WTC11 (cell line): Measurements from ENCODE around the gene RPH3AL. TPM values are rescaled to one million over a fixed set of nuclear protein-coding genes. Genes with fewer than 3 reads are reported as not detected.

Experiments used
- ATAC-seq: fragments of 200-7000 bp; cut with Tn5 transposase; 2 replicates; pipeline ENCODE4 v1.10.0; 2021; ENCODE audit warnings: mild to moderate bottlenecking, moderate library complexity
- CTCF ChIA-PET: fragments of 300-600 bp; sonication (Branson Sonifier 250); formaldehyde crosslinking; loops from one replicate; lab custom pipeline; 2021; ENCODE audit warnings: antibody characterized with exemption; lab: Charles Lee
- POLR2A ChIA-PET: fragments of 350-600 bp; sonication (Branson Sonifier 250); formaldehyde crosslinking; loops from one replicate; lab custom pipeline; 2021; ENCODE audit warnings: antibody characterized with exemption; lab: Charles Lee
- DNase-seq: peaks from one replicate; pipeline ENCODE4 v3.0.0; 2021; ENCODE audit warnings: low spot score
- H3K27ac Mint-ChIP-seq: 2 replicates; pipeline ENCODE4 v1.8.0; 2021; ENCODE audit warnings: mixed read lengths
- H3K27me3 Mint-ChIP-seq: 2 replicates; pipeline ENCODE4 v1.8.0; 2021; ENCODE audit warnings: low read depth, mild to moderate bottlenecking, moderate library complexity, mixed read lengths
- H3K36me3 Mint-ChIP-seq: 2 replicates; pipeline ENCODE4 v1.8.0; 2021; ENCODE audit warnings: mixed read lengths
- H3K4me1 Mint-ChIP-seq: 2 replicates; pipeline ENCODE4 v1.8.0; 2022; ENCODE audit warnings: mixed read lengths
- H3K4me3 Mint-ChIP-seq: 2 replicates; pipeline ENCODE4 v1.8.0; 2021; ENCODE audit warnings: mild to moderate bottlenecking, moderate library complexity, mixed read lengths
- H3K9me3 Mint-ChIP-seq: 2 replicates; pipeline ENCODE4 v1.8.0; 2021; ENCODE audit warnings: mixed read lengths
- ATF1 ChIP-seq: sonication (generic); formaldehyde crosslinking; IDR thresholded peaks from 2 replicates; pipeline ENCODE4 v1.8.1; 2023; ENCODE audit warnings: mild to moderate bottlenecking, moderate library complexity, missing genetic modification reagents
- ELF4 ChIP-seq: sonication (generic); formaldehyde crosslinking; IDR thresholded peaks from 2 replicates; pipeline ENCODE4 v1.8.1; 2022; ENCODE audit warnings: low read depth, mild to moderate bottlenecking, moderate library complexity, missing genetic modification reagents
- HMGA2 ChIP-seq: fragments of 250-450 bp; sonication (Bioruptor Pico); IDR thresholded peaks from 2 replicates; pipeline ENCODE4 v1.4.0; 2021; ENCODE audit warnings: mild to moderate bottlenecking, moderate library complexity
- MYBL2 ChIP-seq: sonication (generic); formaldehyde crosslinking; IDR thresholded peaks from 2 replicates; pipeline ENCODE4 v1.8.1; 2023; ENCODE audit warnings: mild to moderate bottlenecking, moderate library complexity, missing genetic modification reagents
- NFE2L1 ChIP-seq: sonication (generic); formaldehyde crosslinking; IDR thresholded peaks from 2 replicates; pipeline ENCODE4 v1.8.1; 2023; ENCODE audit warnings: missing genetic modification reagents
- NFYB ChIP-seq: sonication (generic); formaldehyde crosslinking; conservative IDR thresholded peaks from 2 replicates; pipeline ENCODE4 v1.8.0; 2022; ENCODE audit warnings: low read depth, missing genetic modification reagents
- NR1H2 ChIP-seq: sonication (generic); formaldehyde crosslinking; IDR thresholded peaks from 2 replicates; pipeline ENCODE4 v1.9.0; 2021; ENCODE audit warnings: mild to moderate bottlenecking, moderate library complexity, missing genetic modification reagents
- NR2C2 ChIP-seq: sonication (generic); formaldehyde crosslinking; IDR thresholded peaks from 2 replicates; pipeline ENCODE4 v1.8.0; 2022; ENCODE audit warnings: mild to moderate bottlenecking, missing genetic modification reagents
- OVOL2 ChIP-seq: fragments of 250-450 bp; sonication (Bioruptor Pico); IDR thresholded peaks from 2 replicates; pipeline ENCODE4 v1.9.0; 2021; ENCODE audit warnings: mild to moderate bottlenecking, borderline replicate concordance
- RELA ChIP-seq: sonication (generic); formaldehyde crosslinking; IDR thresholded peaks from 2 replicates; pipeline ENCODE4 v1.8.1; 2022; ENCODE audit warnings: missing genetic modification reagents, mild to moderate bottlenecking, borderline replicate concordance
- RORB ChIP-seq: fragments of 250-450 bp; sonication (Bioruptor Pico); IDR thresholded peaks from 2 replicates; pipeline ENCODE4 v1.9.0; 2021; ENCODE audit warnings: mild to moderate bottlenecking
- TCF7 ChIP-seq: sonication (generic); formaldehyde crosslinking; IDR thresholded peaks from 2 replicates; pipeline ENCODE4 v1.8.0; 2022; ENCODE audit warnings: mild to moderate bottlenecking, low read depth, missing genetic modification reagents, moderate library complexity
- TEAD1 ChIP-seq: sonication (generic); formaldehyde crosslinking; IDR thresholded peaks from 2 replicates; pipeline ENCODE4 v1.8.0; 2022; ENCODE audit warnings: mild to moderate bottlenecking, missing genetic modification reagents
- TP53 ChIP-seq: sonication (generic); formaldehyde crosslinking; IDR thresholded peaks from 2 replicates; pipeline ENCODE4 v1.8.1; 2023; ENCODE audit warnings: mild to moderate bottlenecking, missing genetic modification reagents
- ZNF121 ChIP-seq: sonication (generic); formaldehyde crosslinking; IDR thresholded peaks from 2 replicates; pipeline ENCODE4 v1.8.0; 2023; ENCODE audit warnings: missing genetic modification reagents
- ZNF219 ChIP-seq: sonication (generic); formaldehyde crosslinking; IDR thresholded peaks from 2 replicates; pipeline ENCODE4 v1.8.0; 2023; ENCODE audit warnings: missing genetic modification reagents, mild to moderate bottlenecking, borderline replicate concordance
- ZNF232 ChIP-seq: sonication (generic); formaldehyde crosslinking; IDR thresholded peaks from 2 replicates; pipeline ENCODE4 v1.8.0; 2022; ENCODE audit warnings: mild to moderate bottlenecking, missing genetic modification reagents
- ZNF317 ChIP-seq: sonication (generic); formaldehyde crosslinking; IDR thresholded peaks from 2 replicates; pipeline ENCODE4 v1.8.1; 2023; ENCODE audit warnings: low read depth, mild to moderate bottlenecking, moderate library complexity, missing genetic modification reagents, borderline replicate concordance
- total RNA-seq: library from RNA; stranded (reverse); gene quantifications from 3 replicates; pipeline ENCODE4 v1.2.3, GENCODE V29; 2021
- TF ChIP-seq, protein P1 (sequence below): sonication (generic); formaldehyde crosslinking; IDR thresholded peaks from 2 replicates; pipeline ENCODE4 v1.8.1; 2022; ENCODE audit warnings: mild to moderate bottlenecking, missing genetic modification reagents, moderate library complexity, borderline replicate concordance
- TF ChIP-seq, protein P2 (sequence below): sonication (generic); formaldehyde crosslinking; IDR thresholded peaks from 2 replicates; pipeline ENCODE4 v1.8.1; 2023; ENCODE audit warnings: mild to moderate bottlenecking, missing genetic modification reagents
- TF ChIP-seq, protein P3 (sequence below): sonication (generic); formaldehyde crosslinking; IDR thresholded peaks from 2 replicates; pipeline ENCODE4 v1.8.1; 2023; ENCODE audit warnings: mild to moderate bottlenecking, moderate library complexity, missing genetic modification reagents
- TF ChIP-seq, protein P4 (sequence below): sonication (generic); formaldehyde crosslinking; IDR thresholded peaks from 2 replicates; pipeline ENCODE4 v1.8.1; 2022; ENCODE audit warnings: low read depth, mild to moderate bottlenecking, moderate library complexity, missing genetic modification reagents, borderline replicate concordance
- TF ChIP-seq, protein P5 (sequence below): sonication (generic); formaldehyde crosslinking; IDR thresholded peaks from 2 replicates; pipeline ENCODE4 v1.8.1; 2023; ENCODE audit warnings: mild to moderate bottlenecking, missing genetic modification reagents, moderate library complexity
- TF ChIP-seq, protein P6 (sequence below): fragments of 250-450 bp; sonication (Bioruptor Pico); IDR thresholded peaks from 2 replicates; pipeline ENCODE4 v1.9.0; 2021; ENCODE audit warnings: moderate library complexity, mild to moderate bottlenecking, inconsistent platforms, borderline replicate concordance
- TF ChIP-seq, protein P7 (sequence below): fragments of 250-450 bp; sonication (Bioruptor Pico); conservative IDR thresholded peaks from 2 replicates; pipeline ENCODE4 v1.9.0; 2021; ENCODE audit warnings: mild to moderate bottlenecking
- TF ChIP-seq, protein P8 (sequence below): sonication (generic); formaldehyde crosslinking; IDR thresholded peaks from 2 replicates; pipeline ENCODE4 v1.8.1; 2022; ENCODE audit warnings: low read depth, missing genetic modification reagents, borderline replicate concordance

The RPH3AL gene
- total RNA-seq, 1 experiment from 2014 or later = 2.0 TPM

DNA sequence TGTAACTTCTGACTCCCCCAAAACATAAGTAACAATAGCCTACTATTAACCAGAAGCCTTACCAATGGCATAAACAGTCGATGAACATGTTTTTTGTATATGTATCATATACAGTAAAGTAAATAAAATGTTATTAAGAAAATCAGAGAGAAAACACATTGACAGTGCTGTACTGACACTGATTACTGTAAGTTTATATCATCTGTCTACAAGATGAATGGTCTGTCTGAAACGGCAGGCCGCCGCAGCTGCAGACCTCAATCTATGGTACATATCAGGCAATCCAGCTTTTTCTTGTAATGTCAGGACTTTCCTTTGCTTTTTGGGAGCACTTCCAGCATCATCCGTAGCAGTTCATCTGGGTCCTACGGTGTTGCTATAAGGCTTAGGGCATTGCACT is 44.2 kb upstream of the RPH3AL start:
- H3K4me1 Mint-ChIP-seq = no peaks in the 10 kb centered on the region

DNA sequence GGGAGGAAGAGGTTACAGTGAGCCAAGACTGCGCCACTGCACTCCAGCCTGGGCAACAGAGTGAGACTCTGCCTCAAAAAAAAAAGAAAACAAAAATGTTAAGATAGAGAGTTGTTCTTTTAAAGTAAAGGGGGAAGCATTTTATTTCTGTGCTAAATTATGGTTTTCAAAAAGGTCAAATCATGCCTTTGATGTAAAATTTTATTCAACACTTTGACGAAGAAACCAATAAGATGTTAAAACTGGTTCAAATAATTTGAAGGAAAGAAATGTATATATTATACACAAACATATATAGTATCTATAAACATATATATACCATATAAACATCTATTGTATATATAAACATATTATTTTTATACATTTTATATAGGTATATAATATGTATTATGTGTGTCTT is 43.4 kb upstream of the RPH3AL start:
- Mint-ChIP-seq H3K4me1 (no peaks in the 10 kb centered on the region), H3K4me3 (no peak overlapping the region), H3K36me3 (no peaks in the 10 kb centered on the region), H3K9me3 (peaks cover 6% of the 10 kb centered on the region; the same call in 1 of the 2 replicates), H3K27me3 (peaks cover 10% of the 10 kb centered on the region), H3K27ac (no peak overlapping the region)
- ATAC-seq = no peak
- POLR2A ChIA-PET = no interaction called here
- no peak for DNase-seq
- CTCF ChIA-PET = no interaction called here
- TF ChIP-seq, protein P1, sequence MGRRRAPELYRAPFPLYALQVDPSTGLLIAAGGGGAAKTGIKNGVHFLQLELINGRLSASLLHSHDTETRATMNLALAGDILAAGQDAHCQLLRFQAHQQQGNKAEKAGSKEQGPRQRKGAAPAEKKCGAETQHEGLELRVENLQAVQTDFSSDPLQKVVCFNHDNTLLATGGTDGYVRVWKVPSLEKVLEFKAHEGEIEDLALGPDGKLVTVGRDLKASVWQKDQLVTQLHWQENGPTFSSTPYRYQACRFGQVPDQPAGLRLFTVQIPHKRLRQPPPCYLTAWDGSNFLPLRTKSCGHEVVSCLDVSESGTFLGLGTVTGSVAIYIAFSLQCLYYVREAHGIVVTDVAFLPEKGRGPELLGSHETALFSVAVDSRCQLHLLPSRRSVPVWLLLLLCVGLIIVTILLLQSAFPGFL (CRISPR knock-in tag) = no peak
- TF ChIP-seq HMGA2 (CRISPR knock-in tag) (no peak), ELF4 (CRISPR knock-in tag) (no peak), NFE2L1 (CRISPR knock-in tag) (no peak), TP53 (CRISPR knock-in tag) (no peak), RORB (CRISPR knock-in tag) (no peak), RELA (CRISPR knock-in tag) (no peak)
- TF ChIP-seq, protein P2, sequence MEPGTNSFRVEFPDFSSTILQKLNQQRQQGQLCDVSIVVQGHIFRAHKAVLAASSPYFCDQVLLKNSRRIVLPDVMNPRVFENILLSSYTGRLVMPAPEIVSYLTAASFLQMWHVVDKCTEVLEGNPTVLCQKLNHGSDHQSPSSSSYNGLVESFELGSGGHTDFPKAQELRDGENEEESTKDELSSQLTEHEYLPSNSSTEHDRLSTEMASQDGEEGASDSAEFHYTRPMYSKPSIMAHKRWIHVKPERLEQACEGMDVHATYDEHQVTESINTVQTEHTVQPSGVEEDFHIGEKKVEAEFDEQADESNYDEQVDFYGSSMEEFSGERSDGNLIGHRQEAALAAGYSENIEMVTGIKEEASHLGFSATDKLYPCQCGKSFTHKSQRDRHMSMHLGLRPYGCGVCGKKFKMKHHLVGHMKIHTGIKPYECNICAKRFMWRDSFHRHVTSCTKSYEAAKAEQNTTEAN (CRISPR knock-in tag) = no peak
- TF ChIP-seq, protein P3, sequence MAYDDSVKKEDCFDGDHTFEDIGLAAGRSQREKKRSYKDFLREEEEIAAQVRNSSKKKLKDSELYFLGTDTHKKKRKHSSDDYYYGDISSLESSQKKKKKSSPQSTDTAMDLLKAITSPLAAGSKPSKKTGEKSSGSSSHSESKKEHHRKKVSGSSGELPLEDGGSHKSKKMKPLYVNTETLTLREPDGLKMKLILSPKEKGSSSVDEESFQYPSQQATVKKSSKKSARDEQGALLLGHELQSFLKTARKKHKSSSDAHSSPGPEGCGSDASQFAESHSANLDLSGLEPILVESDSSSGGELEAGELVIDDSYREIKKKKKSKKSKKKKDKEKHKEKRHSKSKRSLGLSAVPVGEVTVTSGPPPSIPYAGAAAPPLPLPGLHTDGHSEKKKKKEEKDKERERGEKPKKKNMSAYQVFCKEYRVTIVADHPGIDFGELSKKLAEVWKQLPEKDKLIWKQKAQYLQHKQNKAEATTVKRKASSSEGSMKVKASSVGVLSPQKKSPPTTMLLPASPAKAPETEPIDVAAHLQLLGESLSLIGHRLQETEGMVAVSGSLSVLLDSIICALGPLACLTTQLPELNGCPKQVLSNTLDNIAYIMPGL (CRISPR knock-in tag) = no peak
- TF ChIP-seq, protein P4, sequence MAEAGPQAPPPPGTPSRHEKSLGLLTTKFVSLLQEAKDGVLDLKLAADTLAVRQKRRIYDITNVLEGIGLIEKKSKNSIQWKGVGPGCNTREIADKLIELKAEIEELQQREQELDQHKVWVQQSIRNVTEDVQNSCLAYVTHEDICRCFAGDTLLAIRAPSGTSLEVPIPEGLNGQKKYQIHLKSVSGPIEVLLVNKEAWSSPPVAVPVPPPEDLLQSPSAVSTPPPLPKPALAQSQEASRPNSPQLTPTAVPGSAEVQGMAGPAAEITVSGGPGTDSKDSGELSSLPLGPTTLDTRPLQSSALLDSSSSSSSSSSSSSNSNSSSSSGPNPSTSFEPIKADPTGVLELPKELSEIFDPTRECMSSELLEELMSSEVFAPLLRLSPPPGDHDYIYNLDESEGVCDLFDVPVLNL = no peak

More for the DNA sequence above, 44.2 kb upstream of the RPH3AL start:
- ATAC-seq (no peak), DNase-seq (no peak)
- CTCF ChIA-PET = no interaction called here
- Mint-ChIP-seq H3K27ac (no peak overlapping the region), H3K27me3 (peaks cover 13% of the 10 kb centered on the region), H3K4me3 (no peak overlapping the region), H3K9me3 (peaks cover 6% of the 10 kb centered on the region; the same call in 1 of the 2 replicates), H3K36me3 (no peaks in the 10 kb centered on the region)
- TF ChIP-seq, protein P5, sequence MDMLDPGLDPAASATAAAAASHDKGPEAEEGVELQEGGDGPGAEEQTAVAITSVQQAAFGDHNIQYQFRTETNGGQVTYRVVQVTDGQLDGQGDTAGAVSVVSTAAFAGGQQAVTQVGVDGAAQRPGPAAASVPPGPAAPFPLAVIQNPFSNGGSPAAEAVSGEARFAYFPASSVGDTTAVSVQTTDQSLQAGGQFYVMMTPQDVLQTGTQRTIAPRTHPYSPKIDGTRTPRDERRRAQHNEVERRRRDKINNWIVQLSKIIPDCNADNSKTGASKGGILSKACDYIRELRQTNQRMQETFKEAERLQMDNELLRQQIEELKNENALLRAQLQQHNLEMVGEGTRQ (CRISPR knock-in tag) = no peak
- TF ChIP-seq, protein P6, sequence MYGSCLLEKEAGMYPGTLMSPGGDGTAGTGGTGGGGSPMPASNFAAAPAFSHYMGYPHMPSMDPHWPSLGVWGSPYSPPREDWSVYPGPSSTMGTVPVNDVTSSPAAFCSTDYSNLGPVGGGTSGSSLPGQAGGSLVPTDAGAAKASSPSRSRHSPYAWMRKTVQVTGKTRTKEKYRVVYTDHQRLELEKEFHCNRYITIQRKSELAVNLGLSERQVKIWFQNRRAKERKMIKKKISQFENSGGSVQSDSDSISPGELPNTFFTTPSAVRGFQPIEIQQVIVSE (CRISPR knock-in tag) = no peak
- no peak for TF ChIP-seq NR1H2 (CRISPR knock-in tag)
- TF ChIP-seq, protein P7, sequence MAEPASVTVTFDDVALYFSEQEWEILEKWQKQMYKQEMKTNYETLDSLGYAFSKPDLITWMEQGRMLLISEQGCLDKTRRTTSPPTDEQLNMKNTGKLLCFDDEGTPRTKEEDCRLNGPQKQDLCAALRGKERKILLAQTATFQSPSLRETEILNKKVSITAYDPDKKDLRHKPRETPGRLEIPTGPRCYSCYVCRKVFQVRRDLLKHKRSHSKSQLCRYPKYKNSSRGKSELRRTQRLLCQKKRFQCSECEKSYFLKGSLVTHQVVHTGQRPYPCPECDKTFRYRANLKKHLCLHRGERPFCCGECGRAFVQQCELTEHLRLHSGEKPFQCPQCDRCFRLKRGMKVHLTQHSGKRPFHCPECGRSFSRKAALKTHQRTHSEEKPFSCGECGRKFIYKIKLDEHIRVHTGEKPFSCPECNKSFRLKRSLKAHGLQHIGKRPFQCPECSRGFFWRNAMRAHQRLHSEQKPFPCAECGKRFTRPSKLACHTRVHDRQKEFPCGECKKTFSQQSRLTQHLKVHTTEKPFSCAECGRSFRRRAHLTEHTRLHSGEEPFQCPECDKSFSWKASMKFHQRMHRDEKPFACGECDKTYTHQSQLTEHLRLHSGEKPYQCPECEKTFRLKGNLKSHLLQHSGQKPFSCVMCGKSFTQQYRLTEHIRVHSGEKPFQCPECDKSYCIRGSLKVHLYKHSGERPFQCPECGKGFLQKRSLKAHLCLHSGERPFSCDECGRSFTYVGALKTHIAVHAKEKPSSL (CRISPR knock-in tag) = no peak
- no peak for TF ChIP-seq ZNF317 (CRISPR knock-in tag)
- no peak for TF ChIP-seq ZNF219 (CRISPR knock-in tag)
- TF ChIP-seq MYBL2 (CRISPR knock-in tag) = no peak
- TF ChIP-seq ZNF232 (CRISPR knock-in tag) = no peak
- no peak for TF ChIP-seq NFYB
- no peak for TF ChIP-seq TEAD1 (CRISPR knock-in tag)
- no peak for TF ChIP-seq TCF7 (CRISPR knock-in tag)
- TF ChIP-seq ZNF121 (CRISPR knock-in tag) = no peak
- TF ChIP-seq ELF4 (CRISPR knock-in tag) = no peak
- no peak for TF ChIP-seq RELA (CRISPR knock-in tag)
- TF ChIP-seq, protein P8, sequence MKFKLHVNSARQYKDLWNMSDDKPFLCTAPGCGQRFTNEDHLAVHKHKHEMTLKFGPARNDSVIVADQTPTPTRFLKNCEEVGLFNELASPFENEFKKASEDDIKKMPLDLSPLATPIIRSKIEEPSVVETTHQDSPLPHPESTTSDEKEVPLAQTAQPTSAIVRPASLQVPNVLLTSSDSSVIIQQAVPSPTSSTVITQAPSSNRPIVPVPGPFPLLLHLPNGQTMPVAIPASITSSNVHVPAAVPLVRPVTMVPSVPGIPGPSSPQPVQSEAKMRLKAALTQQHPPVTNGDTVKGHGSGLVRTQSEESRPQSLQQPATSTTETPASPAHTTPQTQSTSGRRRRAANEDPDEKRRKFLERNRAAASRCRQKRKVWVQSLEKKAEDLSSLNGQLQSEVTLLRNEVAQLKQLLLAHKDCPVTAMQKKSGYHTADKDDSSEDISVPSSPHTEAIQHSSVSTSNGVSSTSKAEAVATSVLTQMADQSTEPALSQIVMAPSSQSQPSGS (CRISPR knock-in tag) = no peak
- no peak for TF ChIP-seq HMGA2 (CRISPR knock-in tag)
- TF ChIP-seq, protein P2 (CRISPR knock-in tag) = no peak
- TF ChIP-seq ATF1 = no peak
- TF ChIP-seq OVOL2 (CRISPR knock-in tag) = no peak
- TF ChIP-seq NR2C2 (CRISPR knock-in tag) = no peak
- POLR2A ChIA-PET = no interaction called here
